Left lobe of liver (tissue), 2 donors: ENCODE data around the gene ABITRAM. TPM values are rescaled to one million over a fixed set of nuclear protein-coding genes. Genes with fewer than 3 reads are reported as not detected.

Experiments used
- ATAC-seq: fragments of 200-7000 bp; cut with Tn5 transposase; one replicate; pipeline ENCODE4 v1.9.1; 2020; ENCODE audit warnings: mild to moderate bottlenecking, moderate library complexity
- DNase-seq: peaks from one replicate; pipeline ENCODE4 v3.0.0-alpha.2; 2020; ENCODE audit warnings: low spot score
- total RNA-seq: library from RNA; stranded (reverse); gene quantifications from one replicate; pipeline ENCODE4 v1.2.1, GENCODE V29; 2021
- donor health status: DM: no; HTN: no; CAD: no; lungs with moderate emphysema.
- donor health status: DM: no; HTN: yes; CAD: no.

ABITRAM gene
- total RNA-seq, 1 donor from 2014 or later = 6.1 TPM

- DNase-seq = no peak
- ATAC-seq = no peak
Observed at GRCh38 chr9:108983885-108984284, 49.7 kb downstream of the ABITRAM start.

Other genes starting within 250 kb of the ABITRAM start
- not detected for gene ACTL7B, start 78.4 kb upstream of the ABITRAM start, total RNA-seq
- not detected for gene ACTL7A, start 72.1 kb upstream of the ABITRAM start, total RNA-seq
- gene ELP1, start 276 bp upstream of the ABITRAM start, total RNA-seq = 10.4 TPM
- gene CTNNAL1, start 79.1 kb downstream of the ABITRAM start, total RNA-seq = 11.0 TPM
- gene TMEM245, start 185.5 kb downstream of the ABITRAM start, total RNA-seq = 33.7 TPM
- gene FRRS1L, start 232.8 kb downstream of the ABITRAM start, total RNA-seq = 0.03 TPM